Measurements from ENCODE around the gene ATXN7L1. TPM values are rescaled to one million over a fixed set of nuclear protein-coding genes. Genes with fewer than 3 reads are reported as not detected.

Gene ATXN7L1
- total RNA-seq, 2 donors from 2014 or later = 1.7 to 3.2 TPM

GRCh38 chr7:105665684-105666083 is 210.7 kb downstream of the ATXN7L1 start:
- no peak overlapping the region for H3K27ac ChIP-seq
- no peak for TF ChIP-seq CTCF (IDR thresholded peaks at IDR 0.05)

GRCh38 chr7:105664816-105665525 is 211.4 kb downstream of the ATXN7L1 start:
- Histone ChIP-seq H3K9me3 (no peaks in the 10 kb centered on the region), H3K36me3 (peaks cover 26% of the 10 kb centered on the region), H3K4me3 (no peak overlapping the region), H3K27me3 (no peaks in the 10 kb centered on the region), H3K4me1 (no peaks in the 10 kb centered on the region), H3K27ac (no peak overlapping the region)
- no peak for DNase-seq (ENCODE audit: low spot score)
- no peak for TF ChIP-seq CTCF (IDR thresholded peaks at IDR 0.05)

More at GRCh38 chr7:105665684-105666083, 210.7 kb downstream of the ATXN7L1 start:
- Histone ChIP-seq H3K4me1 (no peaks in the 10 kb centered on the region), H3K27me3 (no peaks in the 10 kb centered on the region), H3K9me3 (no peaks in the 10 kb centered on the region), H3K4me3 (no peak overlapping the region), H3K36me3 (peaks cover 26% of the 10 kb centered on the region)
- no peak for DNase-seq (ENCODE audit: low spot score)

GRCh38 chr7:105662998-105663397 is 213.4 kb downstream of the ATXN7L1 start:
- no peaks in the 10 kb centered on the region for H3K4me1 ChIP-seq
- TF ChIP-seq CTCF (IDR thresholded peaks at IDR 0.05) = no peak
- no peak for DNase-seq (ENCODE audit: low spot score)
- H3K36me3 ChIP-seq = peaks cover 26% of the 10 kb centered on the region
- no peaks in the 10 kb centered on the region for H3K27me3 ChIP-seq
- H3K27ac ChIP-seq = no peak overlapping the region
- H3K4me3 ChIP-seq = no peak overlapping the region
- H3K9me3 ChIP-seq = no peaks in the 10 kb centered on the region

- Histone ChIP-seq H3K9me3 (no peaks in the 10 kb centered on the region), H3K4me3 (no peak overlapping the region), H3K4me1 (no peaks in the 10 kb centered on the region), H3K27ac (no peak overlapping the region), H3K36me3 (peaks cover 26% of the 10 kb centered on the region), H3K27me3 (no peaks in the 10 kb centered on the region)
- TF ChIP-seq CTCF (IDR thresholded peaks at IDR 0.05) = no peak
- DNase-seq (ENCODE audit: low spot score) = no peak
Measured at GRCh38 chr7:105661625-105662024, 214.8 kb downstream of the ATXN7L1 start.

GRCh38 chr7:105656922-105657521 is 219.4 kb downstream of the ATXN7L1 start:
- H3K27me3 ChIP-seq = no peaks in the 10 kb centered on the region
- H3K9me3 ChIP-seq = no peaks in the 10 kb centered on the region
- no peak for DNase-seq (ENCODE audit: low spot score)
- no peak overlapping the region for H3K4me3 ChIP-seq
- H3K4me1 ChIP-seq = peaks cover 0 to 16% of the 10 kb centered on the region in 2 donors
- TF ChIP-seq CTCF (IDR thresholded peaks at IDR 0.05) = peak in 1 of 2 donors; percentile 67
- no peak overlapping the region for H3K27ac ChIP-seq
- peaks cover 7% of the 10 kb centered on the region for H3K36me3 ChIP-seq

Data from right atrium auricular region (tissue), 2 donors.